ENCODE data around the gene CRTC3. TPM values are rescaled to one million over a fixed set of nuclear protein-coding genes. Genes with fewer than 3 reads are reported as not detected.

The CRTC3 gene
- total RNA-seq, 1 experiment from 2014 or later: 3.9 TPM

- H4K5ac ChIP-seq (ENCODE audit: insufficient read length, low read depth, low read length): no peak overlapping the region
- H2BK20ac ChIP-seq (ENCODE audit: low read depth, low read length, poor library complexity, severe bottlenecking): no peak overlapping the region
- no peak overlapping the region for H3K9ac ChIP-seq (ENCODE audit: extremely low read depth, insufficient read length, low read length)
- H3K79me1 ChIP-seq (ENCODE audit: insufficient read depth, low read depth, low read length, poor library complexity, severe bottlenecking): no peaks in the 10 kb centered on the region
- H2BK5ac ChIP-seq (ENCODE audit: insufficient read length, low read length): no peak overlapping the region
- H3K79me2 ChIP-seq (ENCODE audit: insufficient read depth, low read length): no peaks in the 10 kb centered on the region
- TF ChIP-seq CTCF (conservative IDR thresholded peaks at IDR 0.05): no peak
- Mint-ChIP-seq H3K27ac (no peak overlapping the region), H3K4me3 (no peak overlapping the region), H3K4me1 (no peaks in the 10 kb centered on the region), H3K9me3 (no peaks in the 10 kb centered on the region), H3K27me3 (ENCODE audit: low read depth) (no peaks in the 10 kb centered on the region), H3K36me3 (ENCODE audit: insufficient read depth in 1 of 3, low read depth in 3 of 3) (peaks cover 14 to 58% (median 58%) of the 10 kb centered on the region in 3 experiments)
- no peaks in the 10 kb centered on the region for H3K27me3 ChIP-seq (ENCODE audit: insufficient read depth, low read length)
- no peak overlapping the region for H2BK12ac ChIP-seq (ENCODE audit: insufficient read length, low read depth, low read length)
- H2AFZ ChIP-seq (ENCODE audit: low read length): no peak overlapping the region
- H3K23ac ChIP-seq (ENCODE audit: insufficient read length, low read depth, low read length): no peak overlapping the region
- no peak overlapping the region for H3K14ac ChIP-seq (ENCODE audit: insufficient read depth, low read length)
- H2BK15ac ChIP-seq (ENCODE audit: low read depth, low read length): no peak overlapping the region
- no peaks in the 10 kb centered on the region for H3K23me2 ChIP-seq (ENCODE audit: insufficient read length, low read depth, low read length, poor library complexity, severe bottlenecking)
- no peak overlapping the region for H3K18ac ChIP-seq (ENCODE audit: insufficient read length, low read depth, low read length)
- no CpG with 5 or more reads among the region's 3 CpGs for WGBS (ENCODE audit: extremely low coverage, insufficient read length, low lambda C conversion rate)
- H2AK5ac ChIP-seq (ENCODE audit: insufficient read length, low read length): no peak overlapping the region
- no peak overlapping the region for H3K56ac ChIP-seq (ENCODE audit: insufficient read length, low read depth, low read length)
- H3K4ac ChIP-seq (ENCODE audit: low read depth, low read length): no peak overlapping the region
- H4K20me1 ChIP-seq (ENCODE audit: control insufficient read depth, insufficient read depth, insufficient read length): no peaks in the 10 kb centered on the region
- no peaks in the 10 kb centered on the region for H3K9me3 ChIP-seq (ENCODE audit: control insufficient read depth, low read depth, low read length)
- no peak overlapping the region for H4K8ac ChIP-seq (replicated peaks; ENCODE audit: insufficient read length, low read depth, low read length)
- no peak overlapping the region for H4K91ac ChIP-seq (ENCODE audit: insufficient read length, low read depth, low read length)
- H3K4me1 ChIP-seq (ENCODE audit: insufficient read depth, low read length): no peaks in the 10 kb centered on the region
- DNase-seq: no peak
- H3K27ac ChIP-seq (ENCODE audit: insufficient read length, low read depth, low read length): no peak overlapping the region
- no peak overlapping the region for H2BK120ac ChIP-seq (ENCODE audit: low read depth, low read length, poor library complexity, severe bottlenecking)
- H3K4me2 ChIP-seq (ENCODE audit: insufficient read depth, insufficient read length, low read length): no peak overlapping the region
- no peak overlapping the region for H3T11ph ChIP-seq (ENCODE audit: low read length)
Measured at GRCh38 chr15:90497376-90497775, 32.3 kb upstream of the CRTC3 start.
